Vagina (tissue), 2 donors: ENCODE measurements around the gene ZNF407.

Source experiments
- POLR2A ChIP-seq, 2 donors: fragments of 450-650 bp; IDR thresholded peaks; one replicate each; pipeline ENCODE4 v1.6.1; 2017; ENCODE audit warnings: antibody characterized with exemption in 2 of 2, mild to moderate bottlenecking in 2 of 2, moderate library complexity in 2 of 2
- POLR2AphosphoS5 ChIP-seq, 2 donors: sonication (generic); formaldehyde crosslinking; IDR thresholded peaks; one replicate each; pipeline ENCODE4 v1.9.0; 2017; ENCODE audit warnings: antibody characterized with exemption in 2 of 2, mild to moderate bottlenecking in 2 of 2, low read depth in 1 of 2; ENCODE audit not compliant: insufficient read depth in 1 of 2
- TF ChIP-seq, protein P1 (sequence below), 3 experiments: fragments of 450-650 bp in 2 of 3; fragments of 200-600 bp in 1 of 3; sonication (generic) in 1 of 3; IDR thresholded peaks; one replicate each; pipeline ENCODE4 v1.5.1; 2017 to 2019; ENCODE audit warnings: antibody characterized with exemption in 3 of 3, mild to moderate bottlenecking in 2 of 3, moderate library complexity in 2 of 3

DNA sequence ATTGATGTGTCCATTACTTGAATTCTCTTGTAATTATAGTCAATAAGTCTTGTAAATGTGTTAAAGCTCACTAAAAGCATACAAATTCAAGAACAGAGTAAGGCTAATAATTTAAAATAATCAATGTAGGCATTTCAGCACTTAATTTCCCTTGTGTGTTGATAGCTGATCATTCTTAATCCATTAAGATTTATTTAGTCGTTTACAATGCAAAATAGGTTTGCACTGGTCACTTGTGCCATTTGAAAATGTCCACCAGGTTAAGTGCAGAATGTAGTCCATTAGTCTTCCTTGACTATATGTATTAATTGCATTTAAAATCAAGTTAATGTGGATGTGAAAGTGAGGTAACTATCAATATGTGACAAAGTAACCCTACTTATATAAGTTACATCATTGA, 39.4 kb downstream of the ZNF407 start:
- TF ChIP-seq POLR2A (IDR thresholded peaks at IDR 0.05) (no peak), POLR2AphosphoS5 (IDR thresholded peaks at IDR 0.05; ENCODE audit: insufficient read depth in 1 of 2, low read depth in 1 of 2) (no peak)
- TF ChIP-seq, protein P1, sequence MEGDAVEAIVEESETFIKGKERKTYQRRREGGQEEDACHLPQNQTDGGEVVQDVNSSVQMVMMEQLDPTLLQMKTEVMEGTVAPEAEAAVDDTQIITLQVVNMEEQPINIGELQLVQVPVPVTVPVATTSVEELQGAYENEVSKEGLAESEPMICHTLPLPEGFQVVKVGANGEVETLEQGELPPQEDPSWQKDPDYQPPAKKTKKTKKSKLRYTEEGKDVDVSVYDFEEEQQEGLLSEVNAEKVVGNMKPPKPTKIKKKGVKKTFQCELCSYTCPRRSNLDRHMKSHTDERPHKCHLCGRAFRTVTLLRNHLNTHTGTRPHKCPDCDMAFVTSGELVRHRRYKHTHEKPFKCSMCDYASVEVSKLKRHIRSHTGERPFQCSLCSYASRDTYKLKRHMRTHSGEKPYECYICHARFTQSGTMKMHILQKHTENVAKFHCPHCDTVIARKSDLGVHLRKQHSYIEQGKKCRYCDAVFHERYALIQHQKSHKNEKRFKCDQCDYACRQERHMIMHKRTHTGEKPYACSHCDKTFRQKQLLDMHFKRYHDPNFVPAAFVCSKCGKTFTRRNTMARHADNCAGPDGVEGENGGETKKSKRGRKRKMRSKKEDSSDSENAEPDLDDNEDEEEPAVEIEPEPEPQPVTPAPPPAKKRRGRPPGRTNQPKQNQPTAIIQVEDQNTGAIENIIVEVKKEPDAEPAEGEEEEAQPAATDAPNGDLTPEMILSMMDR (IDR thresholded peaks at IDR 0.05), result no peak
